GM19023 (cell line): Measurements from ENCODE around the gene MMP8.

Experiments used
- ATAC-seq: cut with Tn5 transposase; IDR thresholded peaks from one replicate; pipeline ENCODE4 v1.9.1; 2021; ENCODE audit warnings: mild to moderate bottlenecking, moderate library complexity; ENCODE audit not compliant: unreplicated experiment

Gene MMP8

DNA sequence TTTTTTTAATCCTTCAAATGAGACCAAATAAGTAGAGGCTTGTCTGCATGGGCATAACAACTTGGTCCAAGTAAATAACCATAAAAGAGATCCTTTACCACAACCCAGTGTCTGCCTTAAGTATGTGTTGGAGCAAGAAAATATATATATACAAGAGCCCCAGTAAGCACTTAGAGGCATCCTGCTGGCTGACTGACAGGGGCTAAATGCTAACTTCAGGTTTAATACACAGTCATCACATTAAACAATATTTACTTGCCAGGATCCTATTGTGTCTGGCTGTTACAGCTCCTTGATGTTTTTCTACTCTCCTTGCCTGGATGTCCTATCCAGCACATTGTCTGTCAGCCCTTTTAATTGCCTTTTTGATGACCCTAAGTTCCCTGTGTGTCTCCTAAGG, 62.1 kb downstream of the MMP8 start:
- ATAC-seq, result no peak
